Measurements from ENCODE around the gene MUC5AC.
"Not testable (repeated sequence)": the region's sequence is repeated elsewhere in the genome, so short reads cannot be mapped to it uniquely, and the experiment has no call there.

MUC5AC gene

GRCh38 chr11:1157645-1158591, at the start of gene MUC5AC:
Gene MUC5AC, plus strand, starts transcription at chr11:1157953. Its CDS starts 47 bp downstream, at chr11:1158000.
- no peak for DNase-seq

- no peak for DNase-seq
Observed at GRCh38 chr11:1108246-1108900, 49.4 kb upstream of the MUC5AC start.

DNA sequence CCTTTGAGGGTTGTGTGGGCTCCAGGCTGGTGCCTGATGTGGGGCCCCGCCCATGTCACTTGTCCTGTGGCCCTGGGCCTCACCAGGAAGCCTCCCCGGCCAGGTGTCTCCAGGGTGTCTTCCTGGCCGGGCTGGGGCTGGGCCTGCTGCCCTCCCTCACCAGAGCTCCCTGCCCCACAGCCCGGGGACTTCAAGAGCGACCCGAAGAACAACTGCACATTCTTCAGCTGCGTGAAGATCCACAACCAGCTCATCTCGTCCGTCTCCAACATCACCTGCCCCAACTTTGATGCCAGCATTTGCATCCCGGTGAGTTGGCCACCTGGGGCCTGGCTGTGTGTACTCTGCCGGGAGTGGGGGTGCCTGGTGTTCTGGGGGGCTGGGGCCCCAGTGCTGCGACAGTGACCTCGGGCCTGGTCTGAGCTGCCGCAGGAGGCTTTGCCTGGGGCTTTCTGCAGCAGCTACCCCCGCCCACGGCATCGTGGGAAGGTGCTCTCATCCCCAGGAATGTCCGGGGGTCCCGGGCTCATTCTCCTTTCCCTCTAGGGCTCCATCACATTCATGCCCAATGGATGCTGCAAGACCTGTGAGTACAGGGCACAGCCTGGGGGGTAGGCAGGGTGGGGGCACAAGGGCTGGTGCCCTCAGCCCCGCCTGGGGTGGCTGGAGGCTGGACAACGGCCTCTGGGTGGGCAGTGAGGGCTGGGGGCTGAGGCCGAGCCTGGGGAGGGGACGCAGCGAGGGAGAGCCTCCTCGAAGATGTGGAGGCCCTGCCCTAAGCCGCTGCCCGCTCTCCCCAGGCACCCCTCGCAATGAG, 48.4 kb upstream of the MUC5AC start:
- DNase-seq: no peak

DNA sequence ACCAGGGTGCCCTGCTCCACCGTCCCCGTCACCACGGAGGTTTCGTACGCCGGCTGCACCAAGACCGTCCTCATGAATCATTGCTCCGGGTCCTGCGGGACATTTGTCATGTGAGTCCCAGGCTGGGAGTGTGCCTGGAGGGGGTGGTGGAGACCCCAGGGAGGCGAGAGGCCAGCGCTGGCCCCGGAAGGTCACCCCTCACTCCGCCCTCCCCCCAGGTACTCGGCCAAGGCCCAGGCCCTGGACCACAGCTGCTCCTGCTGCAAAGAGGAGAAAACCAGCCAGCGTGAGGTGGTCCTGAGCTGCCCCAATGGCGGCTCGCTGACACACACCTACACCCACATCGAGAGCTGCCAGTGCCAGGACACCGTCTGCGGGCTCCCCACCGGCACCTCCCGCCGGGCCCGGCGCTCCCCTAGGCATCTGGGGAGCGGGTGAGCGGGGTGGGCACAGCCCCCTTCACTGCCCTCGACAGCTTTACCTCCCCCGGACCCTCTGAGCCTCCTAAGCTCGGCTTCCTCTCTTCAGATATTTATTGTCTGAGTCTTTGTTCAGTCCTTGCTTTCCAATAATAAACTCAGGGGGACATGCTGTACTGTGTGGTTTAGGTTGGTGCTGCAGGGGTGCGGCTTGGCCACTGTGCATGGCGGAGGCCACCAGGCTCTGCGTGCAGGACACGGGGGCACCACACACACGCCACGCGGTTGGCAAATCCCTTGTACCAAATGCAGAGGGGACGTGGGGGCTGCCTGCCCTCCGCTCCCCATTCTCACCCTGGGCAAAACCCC, 47.6 kb upstream of the MUC5AC start:
- DNase-seq: no peak

- no peak for DNase-seq
Observed at GRCh38 chr11:1111545-1112212, 46.1 kb upstream of the MUC5AC start.

DNA sequence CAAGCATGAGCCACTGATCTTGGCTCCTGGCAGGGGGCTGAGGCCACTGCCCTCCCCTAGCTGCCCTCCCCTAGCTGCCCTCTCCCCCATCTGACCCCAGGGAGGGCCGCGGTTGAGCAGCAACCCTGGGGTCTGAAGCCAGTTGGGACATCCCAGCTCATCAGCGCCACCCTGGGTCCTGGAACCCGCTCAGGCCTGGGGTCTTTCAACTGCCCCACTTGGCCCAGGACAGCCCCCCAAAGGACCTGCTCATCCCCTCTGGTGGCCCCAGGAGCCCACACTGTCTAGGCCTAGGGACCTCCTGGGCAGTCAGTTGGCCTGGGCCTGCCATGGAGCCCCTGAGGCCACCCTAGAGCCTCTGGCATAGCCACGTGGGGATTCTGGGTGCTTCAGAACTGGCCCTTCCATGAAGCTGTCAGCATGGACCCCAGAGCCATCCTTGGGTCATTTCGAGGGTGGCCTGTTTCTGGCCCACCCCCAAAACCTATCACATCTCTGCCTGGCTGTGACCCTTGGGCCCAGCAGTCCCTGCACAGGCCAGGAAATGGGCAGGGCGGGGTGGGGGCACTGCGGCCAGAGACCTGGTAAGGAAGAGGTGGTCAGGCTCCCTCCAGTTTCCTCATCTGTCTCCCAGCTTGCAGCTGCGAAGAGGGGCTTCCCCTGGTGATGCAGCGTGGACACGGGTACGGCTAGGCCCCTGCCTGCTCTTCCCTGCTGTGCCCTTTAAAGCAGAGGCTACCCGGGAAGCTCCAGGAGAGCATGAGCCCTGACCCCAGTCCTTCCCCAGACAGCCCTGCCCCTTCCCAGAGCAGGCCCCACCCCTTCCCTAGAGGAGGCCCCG, 45.2 kb upstream of the MUC5AC start:
- DNase-seq: no peak

- no peak for DNase-seq
Observed at GRCh38 chr11:1113405-1114201, 44.1 kb upstream of the MUC5AC start.

DNA sequence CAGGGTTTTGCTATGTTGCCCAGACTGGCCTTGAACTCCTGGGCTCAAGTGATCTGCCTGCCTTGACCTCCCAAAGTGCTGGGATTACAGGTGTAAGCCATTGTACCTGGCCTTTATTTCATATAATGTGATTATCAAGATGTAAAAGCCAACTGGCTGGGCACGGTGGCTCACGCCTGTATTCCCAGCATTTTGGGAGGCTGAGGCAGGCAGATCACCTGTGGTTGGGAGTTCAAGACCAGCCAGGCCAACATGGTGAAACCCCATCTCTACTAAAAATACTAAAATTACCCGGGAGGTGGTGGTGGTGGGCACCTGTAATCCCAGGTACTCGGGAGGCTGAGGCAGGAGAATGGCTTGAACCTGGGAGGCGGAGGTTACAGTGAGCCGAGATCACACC, 42.5 kb upstream of the MUC5AC start:
- not testable (repeated sequence) for DNase-seq

DNA sequence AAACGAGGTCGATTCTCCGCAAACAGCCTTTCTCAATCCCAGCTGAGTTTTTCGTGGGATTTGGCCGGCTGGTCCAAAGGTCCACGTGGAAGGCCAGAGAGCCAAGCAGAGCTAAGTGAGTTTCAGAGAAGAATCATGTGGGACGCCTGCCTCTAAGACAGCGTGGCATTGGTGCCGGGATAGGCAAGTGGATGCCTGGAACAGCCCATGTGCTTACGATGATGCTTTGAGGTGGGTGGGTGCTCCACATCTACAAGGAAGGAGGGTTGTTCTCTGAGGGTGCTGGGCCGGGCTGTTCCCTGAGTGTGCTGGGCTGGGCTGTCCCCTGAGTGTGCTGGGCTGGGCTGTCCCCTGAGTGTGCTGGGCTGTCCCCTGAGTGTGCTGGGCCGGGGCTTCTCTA, 41.6 kb upstream of the MUC5AC start:
- no peak for DNase-seq

GRCh38 chr11:1116666-1117390, 40.9 kb upstream of the MUC5AC start:
- DNase-seq: no peak

DNA sequence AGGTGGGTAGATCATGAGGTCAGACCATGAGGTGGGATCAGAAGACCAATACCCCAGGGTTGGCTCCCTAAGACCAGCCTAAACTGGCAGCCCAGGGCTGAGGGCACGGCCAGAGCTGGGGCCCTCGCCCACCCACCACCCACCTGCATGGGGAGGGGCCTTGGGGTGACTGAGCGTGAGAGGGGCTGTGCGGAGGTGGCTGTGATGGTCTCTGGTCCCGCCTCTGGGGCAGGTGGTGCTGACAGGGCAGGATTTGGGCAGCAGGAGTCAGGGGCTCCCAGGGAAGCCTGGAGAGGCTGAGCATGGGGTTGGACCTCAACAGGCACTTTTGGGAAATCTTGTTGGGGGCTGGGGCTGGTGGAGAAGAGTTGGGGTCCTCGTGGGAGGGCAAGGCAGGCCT, 39.8 kb upstream of the MUC5AC start:
- no peak for DNase-seq

GRCh38 chr11:1118755-1119603, 38.8 kb upstream of the MUC5AC start:
- no peak for DNase-seq

DNA sequence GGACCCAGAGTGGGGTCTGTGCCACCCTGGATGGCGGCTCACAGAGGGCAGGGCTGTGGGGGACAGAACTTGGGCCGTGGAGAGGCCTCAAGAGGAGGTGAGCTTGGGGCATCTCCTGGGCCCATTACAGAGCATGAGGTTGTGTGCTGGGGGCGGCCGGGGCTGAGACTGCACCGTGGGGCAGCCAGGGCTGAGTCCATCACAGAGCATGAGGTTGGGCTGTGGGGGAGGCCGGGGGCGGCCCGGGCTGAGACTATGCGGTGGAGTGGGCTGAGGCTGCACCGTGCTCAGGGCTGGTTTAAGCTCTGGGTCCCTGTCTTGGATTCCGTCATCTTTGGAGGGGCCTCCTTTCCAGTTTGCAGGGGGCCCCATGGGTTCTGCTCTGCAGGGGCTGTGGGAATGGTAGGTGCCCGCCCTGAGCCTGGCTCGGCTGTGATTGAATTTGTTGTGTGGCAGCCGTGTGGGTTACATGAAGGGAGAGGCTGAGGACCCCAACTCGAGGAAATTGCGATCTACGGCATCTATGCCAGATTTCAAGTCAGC, 38.1 kb upstream of the MUC5AC start:
- no peak for DNase-seq

- DNase-seq: no peak
Observed at GRCh38 chr11:1120532-1121330, 37.0 kb upstream of the MUC5AC start.

GRCh38 chr11:1121331-1121812, 36.4 kb upstream of the MUC5AC start:
- no peak for DNase-seq

DNA sequence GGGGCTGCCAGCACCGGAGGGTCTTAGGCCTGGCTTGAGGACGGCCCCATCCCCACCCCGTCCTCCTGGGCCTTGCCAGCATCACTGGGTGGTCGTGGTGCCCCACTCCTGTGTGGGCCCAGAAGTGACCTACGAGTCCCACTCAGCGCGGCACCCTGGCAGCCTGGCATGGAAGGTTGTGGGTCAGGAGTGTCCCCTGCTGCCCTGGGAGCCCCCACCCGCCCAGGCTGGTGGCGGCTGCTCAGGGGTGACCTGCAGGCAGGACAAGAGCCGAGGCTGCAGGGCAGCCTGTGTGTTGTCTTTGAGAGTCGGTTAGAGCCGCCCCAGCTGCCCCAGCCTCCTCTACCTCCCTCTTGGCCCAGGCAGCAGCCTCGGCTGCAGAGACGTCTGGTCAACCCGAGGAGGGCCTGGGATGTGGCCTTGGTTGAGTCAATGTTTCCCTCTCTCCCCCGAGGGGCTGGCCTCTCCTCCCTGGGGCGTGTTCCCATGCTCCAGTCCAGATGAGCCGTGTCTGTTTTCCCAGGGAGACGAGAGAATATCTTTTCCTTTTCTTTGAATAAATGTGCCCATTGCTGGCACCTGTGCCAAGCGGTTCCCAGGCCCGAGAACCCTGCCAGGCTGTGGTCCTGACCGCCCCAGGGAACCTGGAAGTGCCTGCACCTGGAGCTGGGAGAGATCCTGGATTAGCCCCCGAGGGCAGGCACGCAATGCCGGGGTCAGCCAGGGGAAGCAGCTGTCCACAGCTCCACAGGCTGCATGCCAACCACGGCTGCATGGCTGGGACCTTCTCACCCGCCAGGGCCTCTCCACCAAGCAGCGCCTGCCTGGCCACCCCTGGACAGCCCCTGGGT, 35.7 kb upstream of the MUC5AC start:
- no peak for DNase-seq

All from NCI-H526 treated with DMSO at 0.1 percent for 48 hours (cell line).